ENCODE results near the gene ZDHHC14.

The ZDHHC14 gene

GRCh38 chr6:157361886-157362285 lies 19.1 kb upstream of the ZDHHC14 start:
- TF ChIP-seq REST (IDR thresholded peaks at IDR 0.05; ENCODE audit: insufficient replicate concordance, low read depth) (no peak), SPI1 (IDR thresholded peaks at IDR 0.05; ENCODE audit: borderline replicate concordance, low read depth) (no peak), GABPA (IDR thresholded peaks at IDR 0.05; ENCODE audit: low read depth) (no peak), CTCF (IDR thresholded peaks at IDR 0.05; ENCODE audit: insufficient read depth, low read length) (no peak), POLR2AphosphoS5 (IDR thresholded peaks at IDR 0.05; ENCODE audit: low read depth) (no peak)
- no peak for DNase-seq (ENCODE audit: low read depth in 1 of 2, low spot score in 1 of 2)
- Histone ChIP-seq H3K27me3 (ENCODE audit: insufficient read depth, poor library complexity, severe bottlenecking) (no peaks in the 10 kb centered on the region), H3K4me3 (replicated peaks; ENCODE audit: insufficient read depth, low read length) (no peak overlapping the region), H3K27ac (replicated peaks) (no peak overlapping the region)

GRCh38 chr6:157364705-157365104 lies 16.3 kb upstream of the ZDHHC14 start:
- no peak overlapping the region for H3K4me3 ChIP-seq (replicated peaks; ENCODE audit: insufficient read depth, low read length)
- TF ChIP-seq POLR2AphosphoS5 (IDR thresholded peaks at IDR 0.05; ENCODE audit: low read depth) = no peak
- TF ChIP-seq REST (IDR thresholded peaks at IDR 0.05; ENCODE audit: insufficient replicate concordance, low read depth) = no peak
- no peak for TF ChIP-seq SPI1 (IDR thresholded peaks at IDR 0.05; ENCODE audit: borderline replicate concordance, low read depth)
- no peak for TF ChIP-seq CTCF (IDR thresholded peaks at IDR 0.05; ENCODE audit: insufficient read depth, low read length)
- TF ChIP-seq GABPA (IDR thresholded peaks at IDR 0.05; ENCODE audit: low read depth) = no peak
- H3K27me3 ChIP-seq (ENCODE audit: insufficient read depth, poor library complexity, severe bottlenecking) = no peaks in the 10 kb centered on the region
- no peak overlapping the region for H3K27ac ChIP-seq (replicated peaks)
- no peak for DNase-seq (ENCODE audit: low read depth in 1 of 2, low spot score in 1 of 2)

GRCh38 chr6:157366648-157367047 lies 14.3 kb upstream of the ZDHHC14 start:
- DNase-seq (ENCODE audit: low read depth in 1 of 2, low spot score in 1 of 2) = no peak
- no peak overlapping the region for H3K4me3 ChIP-seq (replicated peaks; ENCODE audit: insufficient read depth, low read length)
- no peaks in the 10 kb centered on the region for H3K27me3 ChIP-seq (ENCODE audit: insufficient read depth, poor library complexity, severe bottlenecking)
- TF ChIP-seq SPI1 (IDR thresholded peaks at IDR 0.05; ENCODE audit: borderline replicate concordance, low read depth) (no peak), CTCF (IDR thresholded peaks at IDR 0.05; ENCODE audit: insufficient read depth, low read length) (no peak), POLR2AphosphoS5 (IDR thresholded peaks at IDR 0.05; ENCODE audit: low read depth) (no peak), REST (IDR thresholded peaks at IDR 0.05; ENCODE audit: insufficient replicate concordance, low read depth) (no peak), GABPA (IDR thresholded peaks at IDR 0.05; ENCODE audit: low read depth) (no peak)
- no peak overlapping the region for H3K27ac ChIP-seq (replicated peaks)
